Measurements from ENCODE around the gene SLCO3A1.

SLCO3A1 gene

GRCh38 chr15:92141607-92142006, 288.1 kb downstream of the SLCO3A1 start:
- no peak for DNase-seq (ENCODE audit: extremely low read depth, low read depth)
- no peak for TF ChIP-seq CTCF (IDR thresholded peaks at IDR 0.05; ENCODE audit: low read depth, low read length)

GRCh38 chr15:92142242-92143232, 289.0 kb downstream of the SLCO3A1 start:
- TF ChIP-seq CTCF (IDR thresholded peaks at IDR 0.05; ENCODE audit: low read depth, low read length), result no peak

GRCh38 chr15:92143765-92144164, 290.3 kb downstream of the SLCO3A1 start:
- TF ChIP-seq CTCF (IDR thresholded peaks at IDR 0.05; ENCODE audit: low read depth, low read length), result no peak
- no peak for DNase-seq (ENCODE audit: extremely low read depth, low read depth)

More at GRCh38 chr15:92142242-92143232, 289.0 kb downstream of the SLCO3A1 start:
- DNase-seq (ENCODE audit: extremely low read depth, low read depth), result no peak

- no peak for TF ChIP-seq CTCF (IDR thresholded peaks at IDR 0.05; ENCODE audit: low read depth, low read length)
- DNase-seq (ENCODE audit: extremely low read depth, low read depth), result no peak
Observed at GRCh38 chr15:92146511-92147150, 293.1 kb downstream of the SLCO3A1 start.

- TF ChIP-seq CTCF (IDR thresholded peaks at IDR 0.05; ENCODE audit: low read depth, low read length), result peak; percentile 32
- DNase-seq (ENCODE audit: extremely low read depth, low read depth), result peak; percentile 70
Observed at GRCh38 chr15:92149029-92149428, 295.5 kb downstream of the SLCO3A1 start.

GRCh38 chr15:92149465-92149864, 296.0 kb downstream of the SLCO3A1 start:
- TF ChIP-seq CTCF (IDR thresholded peaks at IDR 0.05; ENCODE audit: low read depth, low read length), result no peak
- peak; percentile 1 for DNase-seq (ENCODE audit: extremely low read depth, low read depth)

GRCh38 chr15:92151168-92151567, 297.7 kb downstream of the SLCO3A1 start:
- TF ChIP-seq CTCF (IDR thresholded peaks at IDR 0.05; ENCODE audit: low read depth, low read length), result no peak
- no peak for DNase-seq (ENCODE audit: extremely low read depth, low read depth)

All from AG09319 (cell line).